Upper lobe of left lung (tissue), 6 donors: ENCODE results near the gene BPIFB2. TPM values are rescaled to one million over a fixed set of nuclear protein-coding genes. Genes with fewer than 3 reads are reported as not detected.

ENCODE experiments used
- ATAC-seq, 2 donors: fragments of 200-7000 bp; cut with Tn5 transposase; one replicate each; pipeline ENCODE4 v1.9.1; 2022; ENCODE audit warnings: mild to moderate bottlenecking in 2 of 2, moderate library complexity in 2 of 2; ENCODE audit not compliant: low FRiP score in 2 of 2
- DNase-seq, 2 donors: peaks; one replicate each; pipeline ENCODE4 v3.0.0-alpha.2; 2019 to 2020
- H3K27ac ChIP-seq, 4 donors: fragments of 200-600 bp; sonication (generic); one replicate each; pipeline ENCODE4 v1.5.1; 2016 to 2019
- H3K27me3 ChIP-seq, 4 donors: fragments of 200-600 bp; sonication (generic); one replicate each; pipeline ENCODE4 v1.5.1; 2017 to 2019
- H3K36me3 ChIP-seq, 4 donors: fragments of 200-600 bp; sonication (generic); one replicate each; pipeline ENCODE4 v1.5.1; 2016 to 2019
- H3K4me1 ChIP-seq, 4 donors: fragments of 200-600 bp; sonication (generic); one replicate each; pipeline ENCODE4 v1.5.1; 2018 to 2019
- H3K4me3 ChIP-seq, 4 donors: fragments of 200-600 bp; sonication (generic); one replicate each; pipeline ENCODE4 v1.5.1; 2017 to 2019; ENCODE audit warnings: mild to moderate bottlenecking in 2 of 4, moderate library complexity in 1 of 4
- H3K9me3 ChIP-seq, 4 donors: fragments of 200-600 bp; sonication (generic); one replicate each; pipeline ENCODE4 v1.5.1; 2018 to 2019
- CTCF ChIP-seq, 6 experiments: fragments of 450-650 bp in 4 of 6; fragments of 200-600 bp in 2 of 6; sonication (generic) in 2 of 6; IDR thresholded peaks; one replicate each; pipeline ENCODE4 v1.5.1; 2016 to 2019; ENCODE audit warnings: antibody characterized with exemption in 6 of 6
- EP300 ChIP-seq, 4 donors: sonication (generic); formaldehyde crosslinking; IDR thresholded peaks; one replicate each; pipeline ENCODE4 v1.5.1; 2017; ENCODE audit warnings: antibody characterized with exemption in 4 of 4, control low read depth in 2 of 4
- POLR2A ChIP-seq, 4 donors: fragments of 450-650 bp; IDR thresholded peaks; one replicate each; pipeline ENCODE4 v1.5.1; 2016 to 2017; ENCODE audit warnings: antibody characterized with exemption in 4 of 4, mild to moderate bottlenecking in 2 of 4
- POLR2AphosphoS5 ChIP-seq, 2 donors: sonication (generic); formaldehyde crosslinking; IDR thresholded peaks; one replicate each; pipeline ENCODE4 v1.5.1; 2017; ENCODE audit warnings: antibody characterized with exemption in 2 of 2
- WGBS, 2 donors: methylation state at CpG; one replicate each; pipeline ENCODE4 v1.1.5; 2017 to 2018; 5-methylcytosine and 5-hydroxymethylcytosine counted together
- total RNA-seq, 6 donors: library from RNA; depleted of rRNA in 4 of 6; stranded (reverse); fragments of >200 nt in 4 of 6; gene quantifications; one replicate each; pipeline versions ENCODE4 v1.1.0 to v1.2.1, GENCODE V29; 2016 to 2021
- donor health status: DM: no; HTN: no; CAD: no; lungs with moderate emphysema.
- donor health status: DM: no; HTN: yes; CAD: no; lungs with severe emphysema.

The BPIFB2 gene
- total RNA-seq, 6 donors from 2014 or later, result 0.23 to 3.1 (median 0.27) TPM; not detected in 3

DNA sequence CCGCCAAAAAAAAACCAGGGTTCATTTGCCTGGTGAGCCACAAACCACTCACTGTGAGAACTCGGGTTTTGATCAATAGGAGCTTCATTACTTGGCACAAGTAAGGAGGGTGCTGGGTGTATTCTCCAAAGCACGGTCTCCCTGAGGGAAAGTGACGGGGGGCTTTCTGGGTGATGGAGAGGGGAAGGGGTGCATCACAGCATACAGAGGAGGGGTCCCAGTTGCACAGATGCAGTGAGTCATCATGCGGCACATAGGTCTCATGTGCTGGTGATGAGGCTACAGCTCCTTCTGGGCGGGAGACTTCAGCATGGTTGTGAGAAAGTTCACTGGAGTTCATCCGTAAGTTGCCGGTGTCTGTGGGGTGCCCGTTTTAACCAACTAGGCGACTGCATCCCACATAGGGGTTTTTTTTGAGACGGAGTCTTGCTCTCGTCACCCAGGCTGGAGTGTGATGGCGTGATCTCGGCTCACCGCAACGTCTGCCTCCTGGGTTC, 39.5 kb upstream of the BPIFB2 start:
- Histone ChIP-seq H3K36me3 (no peaks in the 10 kb centered on the region), H3K27me3 (no peaks in the 10 kb centered on the region), H3K27ac (no peak overlapping the region), H3K4me1 (peaks cover 0 to 7% (median 3%) of the 10 kb centered on the region in 4 donors), H3K4me3 (no peak overlapping the region), H3K9me3 (no peaks in the 10 kb centered on the region)
- DNase-seq (no peak), ATAC-seq (no peak)
- TF ChIP-seq EP300 (IDR thresholded peaks at IDR 0.05) (no peak), POLR2AphosphoS5 (IDR thresholded peaks at IDR 0.05) (no peak), POLR2A (IDR thresholded peaks at IDR 0.05) (no peak), CTCF (IDR thresholded peaks at IDR 0.05) (no peak)
- WGBS, 2 donors, result 81 to 86% methylated on average over 5 to 16 of the region's 16 CpGs

GRCh38 chr20:32968478-32969241, 38.8 kb upstream of the BPIFB2 start:
- Histone ChIP-seq H3K9me3 (no peaks in the 10 kb centered on the region), H3K27ac (no peak overlapping the region), H3K4me1 (peaks cover 0 to 7% (median 3%) of the 10 kb centered on the region in 4 donors), H3K4me3 (no peak overlapping the region), H3K36me3 (no peaks in the 10 kb centered on the region), H3K27me3 (no peaks in the 10 kb centered on the region)
- 55 to 59% methylated on average over 17 to 18 of the region's 19 CpGs for WGBS, 2 donors
- ATAC-seq (no peak), DNase-seq (no peak)
- TF ChIP-seq POLR2AphosphoS5 (IDR thresholded peaks at IDR 0.05) (no peak), POLR2A (IDR thresholded peaks at IDR 0.05) (no peak), CTCF (IDR thresholded peaks at IDR 0.05) (no peak), EP300 (IDR thresholded peaks at IDR 0.05) (no peak)

GRCh38 chr20:32969356-32970114, 38.0 kb upstream of the BPIFB2 start:
- ATAC-seq (no peak), DNase-seq (no peak)
- 70 to 88% methylated on average over 3 to 13 of the region's 13 CpGs for WGBS, 2 donors
- Histone ChIP-seq H3K4me3 (no peak overlapping the region), H3K27me3 (no peaks in the 10 kb centered on the region), H3K27ac (no peak overlapping the region), H3K9me3 (no peaks in the 10 kb centered on the region), H3K4me1 (peaks cover 0 to 7% (median 3%) of the 10 kb centered on the region in 4 donors), H3K36me3 (no peaks in the 10 kb centered on the region)
- TF ChIP-seq POLR2AphosphoS5 (IDR thresholded peaks at IDR 0.05), result no peak
- TF ChIP-seq EP300 (IDR thresholded peaks at IDR 0.05), result no peak
- TF ChIP-seq CTCF (IDR thresholded peaks at IDR 0.05), result no peak
- no peak for TF ChIP-seq POLR2A (IDR thresholded peaks at IDR 0.05)

- H3K4me3 ChIP-seq, result no peak overlapping the region
- ATAC-seq (no peak), DNase-seq (no peak)
- H3K4me1 ChIP-seq, result peaks cover 0 to 7% (median 3%) of the 10 kb centered on the region in 4 donors
- no peaks in the 10 kb centered on the region for H3K27me3 ChIP-seq
- no peak overlapping the region for H3K27ac ChIP-seq
- H3K9me3 ChIP-seq, result no peaks in the 10 kb centered on the region
- TF ChIP-seq CTCF (IDR thresholded peaks at IDR 0.05) (no peak), POLR2A (IDR thresholded peaks at IDR 0.05) (no peak), EP300 (IDR thresholded peaks at IDR 0.05) (no peak), POLR2AphosphoS5 (IDR thresholded peaks at IDR 0.05) (no peak)
- H3K36me3 ChIP-seq, result no peaks in the 10 kb centered on the region
- 84 to 93% methylated on average over 12 to 15 of the region's 15 CpGs for WGBS, 2 donors
These were observed 37.2 kb upstream of the BPIFB2 start for GRCh38 chr20:32970115-32970972.
